KMS-11 (cell line): ENCODE measurements around the gene KLF15.

Experiments used
- H2AFZ ChIP-seq: fragments of 200-600 bp; sonication (generic); 2 replicates; pipeline ENCODE4 v1.6.1; 2016; ENCODE audit warnings: antibody characterized with exemption, mixed run types, low read depth
- H3K27ac ChIP-seq: fragments of 200-600 bp; sonication (generic); 2 replicates; pipeline ENCODE4 v1.6.1; 2016; ENCODE audit warnings: mild to moderate bottlenecking, mixed run types
- H3K27me3 ChIP-seq: fragments of 200-600 bp; sonication (generic); 2 replicates; pipeline ENCODE4 v1.6.1; 2017; ENCODE audit warnings: mild to moderate bottlenecking, low read depth, mixed run types, moderate library complexity; ENCODE audit not compliant: insufficient read depth
- H3K36me3 ChIP-seq: fragments of 200-600 bp; sonication (generic); 2 replicates; pipeline ENCODE4 v1.6.1; 2017; ENCODE audit warnings: mild to moderate bottlenecking, mixed run types; ENCODE audit not compliant: insufficient read depth
- H3K4me1 ChIP-seq: fragments of 200-600 bp; sonication (generic); 2 replicates; pipeline ENCODE4 v1.6.1; 2016; ENCODE audit warnings: mild to moderate bottlenecking, low read depth, mixed run types; ENCODE audit not compliant: poor library complexity, severe bottlenecking
- H3K4me2 ChIP-seq: fragments of 200-600 bp; sonication (generic); 2 replicates; pipeline ENCODE4 v1.7.0; 2016; ENCODE audit warnings: mild to moderate bottlenecking, mixed run types
- H3K4me3 ChIP-seq: fragments of 200-600 bp; sonication (generic); IDR thresholded peaks from 2 replicates; pipeline ENCODE4 v1.6.1; 2017; ENCODE audit warnings: low read depth, low read length, mixed read lengths; ENCODE audit not compliant: insufficient read depth
- H3K79me2 ChIP-seq: fragments of 200-600 bp; sonication (generic); 2 replicates; pipeline ENCODE4 v1.6.1; 2016; ENCODE audit warnings: low read depth, mixed run types; ENCODE audit not compliant: insufficient read depth
- H3K9ac ChIP-seq: fragments of 200-600 bp; sonication (generic); 2 replicates; pipeline ENCODE4 v1.6.1; 2016; ENCODE audit warnings: mild to moderate bottlenecking, mixed run types
- H4K20me1 ChIP-seq: fragments of 200-600 bp; sonication (generic); 2 replicates; pipeline ENCODE4 v1.6.1; 2016; ENCODE audit warnings: mild to moderate bottlenecking, mixed run types; ENCODE audit not compliant: insufficient read depth
- TF ChIP-seq, protein P1 (sequence below): fragments of 200-600 bp; sonication (generic); conservative IDR thresholded peaks from 2 replicates; pipeline ENCODE4 v1.6.1; 2017; ENCODE audit warnings: low read depth, mild to moderate bottlenecking, antibody characterized with exemption, low read length, moderate library complexity, mixed read lengths

KLF15 gene

DNA sequence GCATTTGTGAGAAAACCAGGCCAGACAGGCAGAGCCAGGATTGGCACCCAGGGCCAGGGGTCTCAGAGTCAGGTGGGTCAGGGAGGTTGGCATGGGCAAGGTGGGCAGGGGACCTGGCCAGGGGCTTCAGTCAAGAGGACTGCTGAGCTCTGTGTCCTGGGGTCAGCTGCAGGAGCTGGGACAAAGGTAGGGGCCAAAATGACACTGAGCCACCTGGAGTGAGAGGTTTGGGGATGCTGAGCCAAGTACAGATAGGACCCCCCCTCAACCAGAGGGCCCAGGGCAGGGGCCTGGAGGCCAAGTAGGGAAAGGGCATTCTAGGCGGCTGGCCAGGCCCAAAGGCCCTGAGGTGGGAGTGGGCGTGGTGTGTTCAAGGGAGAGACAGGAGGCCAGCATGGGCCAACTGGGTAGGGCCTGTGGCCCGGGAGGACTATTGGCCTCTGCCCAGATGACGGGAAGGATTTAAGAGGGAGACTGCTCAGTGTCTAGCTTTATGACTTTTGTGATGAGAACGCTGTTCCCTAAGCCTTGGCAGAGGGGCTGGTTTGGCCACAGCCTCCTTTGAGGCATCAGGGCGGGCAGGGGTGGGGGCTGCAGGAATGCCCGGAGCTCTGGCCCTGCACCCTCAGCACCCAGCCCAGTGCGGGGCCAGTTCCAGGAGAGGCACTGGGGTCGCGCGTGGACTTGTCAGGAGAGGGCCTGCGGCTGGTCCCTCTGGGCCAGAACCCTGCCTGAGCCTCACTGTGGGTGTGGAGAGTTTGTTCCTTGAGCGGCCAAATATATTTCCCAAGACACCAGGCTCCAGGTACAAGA is 40.6 kb upstream of the KLF15 start:
- Histone ChIP-seq H3K4me1 (no peaks in the 10 kb centered on the region), H2AFZ (no peak overlapping the region), H3K27me3 (no peaks in the 10 kb centered on the region), H3K27ac (no peak overlapping the region), H3K4me2 (no peak overlapping the region), H4K20me1 (no peaks in the 10 kb centered on the region), H3K4me3 (no peak overlapping the region), H3K36me3 (no peaks in the 10 kb centered on the region), H3K9ac (no peak overlapping the region), H3K79me2 (no peaks in the 10 kb centered on the region)
- TF ChIP-seq, protein P1, sequence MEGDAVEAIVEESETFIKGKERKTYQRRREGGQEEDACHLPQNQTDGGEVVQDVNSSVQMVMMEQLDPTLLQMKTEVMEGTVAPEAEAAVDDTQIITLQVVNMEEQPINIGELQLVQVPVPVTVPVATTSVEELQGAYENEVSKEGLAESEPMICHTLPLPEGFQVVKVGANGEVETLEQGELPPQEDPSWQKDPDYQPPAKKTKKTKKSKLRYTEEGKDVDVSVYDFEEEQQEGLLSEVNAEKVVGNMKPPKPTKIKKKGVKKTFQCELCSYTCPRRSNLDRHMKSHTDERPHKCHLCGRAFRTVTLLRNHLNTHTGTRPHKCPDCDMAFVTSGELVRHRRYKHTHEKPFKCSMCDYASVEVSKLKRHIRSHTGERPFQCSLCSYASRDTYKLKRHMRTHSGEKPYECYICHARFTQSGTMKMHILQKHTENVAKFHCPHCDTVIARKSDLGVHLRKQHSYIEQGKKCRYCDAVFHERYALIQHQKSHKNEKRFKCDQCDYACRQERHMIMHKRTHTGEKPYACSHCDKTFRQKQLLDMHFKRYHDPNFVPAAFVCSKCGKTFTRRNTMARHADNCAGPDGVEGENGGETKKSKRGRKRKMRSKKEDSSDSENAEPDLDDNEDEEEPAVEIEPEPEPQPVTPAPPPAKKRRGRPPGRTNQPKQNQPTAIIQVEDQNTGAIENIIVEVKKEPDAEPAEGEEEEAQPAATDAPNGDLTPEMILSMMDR = no peak

DNA sequence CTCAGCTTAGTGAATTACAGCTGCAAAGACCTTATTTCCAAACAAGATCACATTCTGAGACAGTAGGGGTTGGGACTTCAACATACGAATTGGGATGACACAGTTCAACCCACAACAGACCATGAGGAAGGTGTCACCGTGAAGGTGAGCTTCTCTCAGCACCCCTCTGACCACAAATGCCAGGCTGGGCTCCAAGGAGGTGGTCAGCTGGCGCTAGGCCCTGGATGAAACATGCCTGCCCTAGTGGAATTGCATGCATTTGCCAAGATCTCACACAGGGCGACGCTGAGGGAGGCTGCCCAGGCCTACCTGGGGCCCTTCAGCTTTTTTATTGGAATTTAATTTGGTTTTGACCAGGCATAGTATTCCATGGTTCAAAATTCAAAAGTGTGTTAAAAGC is 39.3 kb upstream of the KLF15 start:
- no peak overlapping the region for H3K4me2 ChIP-seq
- no peaks in the 10 kb centered on the region for H3K36me3 ChIP-seq
- no peak overlapping the region for H3K9ac ChIP-seq
- no peak overlapping the region for H3K27ac ChIP-seq
- TF ChIP-seq, protein P1 = no peak
- H4K20me1 ChIP-seq = no peaks in the 10 kb centered on the region
- no peaks in the 10 kb centered on the region for H3K27me3 ChIP-seq
- H3K4me1 ChIP-seq = no peaks in the 10 kb centered on the region
- no peak overlapping the region for H2AFZ ChIP-seq
- no peak overlapping the region for H3K4me3 ChIP-seq
- H3K79me2 ChIP-seq = no peaks in the 10 kb centered on the region

DNA sequence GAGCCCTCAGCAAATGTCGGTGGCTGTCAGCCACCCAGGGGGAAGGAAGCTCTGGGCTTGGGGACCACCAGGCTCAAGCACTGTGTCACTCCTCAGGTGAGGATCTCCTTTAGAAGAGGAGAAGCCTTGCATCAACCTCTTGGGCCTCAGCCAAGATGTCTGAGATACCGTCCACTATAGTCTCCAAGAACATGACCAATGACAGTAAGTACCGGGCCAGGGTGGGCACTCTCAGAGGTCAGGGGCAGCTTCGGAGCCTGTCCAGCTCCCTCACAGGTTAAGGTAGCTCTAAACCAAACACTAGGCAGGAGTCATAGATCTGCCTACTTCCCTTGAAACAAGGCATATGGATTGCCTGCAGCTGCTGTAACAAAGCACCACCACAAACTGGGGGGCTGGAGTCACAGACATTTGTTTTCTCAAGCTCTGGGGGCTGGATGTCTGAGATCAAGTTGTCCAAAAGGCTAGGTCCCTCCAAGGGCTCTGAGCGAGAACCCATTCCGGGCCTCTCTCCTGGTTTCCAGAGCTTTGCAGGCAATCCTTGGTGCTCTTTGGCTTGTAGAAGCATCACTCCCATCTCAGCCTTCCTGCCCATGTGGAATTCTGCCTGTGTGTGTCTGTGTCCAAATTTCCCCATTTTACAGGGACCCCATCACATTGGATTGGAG is 38.8 kb upstream of the KLF15 start:
- H3K4me1 ChIP-seq = no peaks in the 10 kb centered on the region
- no peak overlapping the region for H2AFZ ChIP-seq
- H3K9ac ChIP-seq = no peak overlapping the region
- no peak overlapping the region for H3K27ac ChIP-seq
- H3K27me3 ChIP-seq = no peaks in the 10 kb centered on the region
- no peak overlapping the region for H3K4me3 ChIP-seq
- no peak overlapping the region for H3K4me2 ChIP-seq
- H3K36me3 ChIP-seq = no peaks in the 10 kb centered on the region
- TF ChIP-seq, protein P1 = no peak
- no peaks in the 10 kb centered on the region for H4K20me1 ChIP-seq
- H3K79me2 ChIP-seq = no peaks in the 10 kb centered on the region

DNA sequence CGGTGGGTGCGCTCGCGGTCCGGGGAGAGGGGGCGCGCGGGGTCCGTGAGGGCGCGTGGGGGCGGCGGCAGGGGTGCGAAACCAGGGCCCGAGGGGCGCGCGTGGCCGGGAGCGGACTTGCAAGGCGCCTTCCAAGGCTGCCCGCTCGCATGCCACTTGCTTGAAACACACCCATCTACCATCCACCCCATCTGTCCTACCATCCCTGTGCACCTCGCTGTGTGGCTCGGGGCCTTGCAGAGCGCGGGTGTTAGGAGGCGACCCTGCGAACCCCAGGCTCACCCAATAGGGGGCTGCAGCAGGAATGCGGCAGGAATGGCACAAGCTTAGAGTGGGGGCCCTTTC is 37.7 kb upstream of the KLF15 start:
- H3K36me3 ChIP-seq = no peaks in the 10 kb centered on the region
- no peak overlapping the region for H3K9ac ChIP-seq
- TF ChIP-seq, protein P1 = no peak
- H3K4me2 ChIP-seq = no peak overlapping the region
- no peaks in the 10 kb centered on the region for H3K79me2 ChIP-seq
- no peaks in the 10 kb centered on the region for H4K20me1 ChIP-seq
- no peaks in the 10 kb centered on the region for H3K27me3 ChIP-seq
- no peaks in the 10 kb centered on the region for H3K4me1 ChIP-seq
- H2AFZ ChIP-seq = no peak overlapping the region
- H3K4me3 ChIP-seq = no peak overlapping the region
- no peak overlapping the region for H3K27ac ChIP-seq
